ENCODE data around the gene NBEA.

Gene NBEA

GRCh38 chr13:35512271-35512920, 570.3 kb downstream of the NBEA start (continued):
- no peak for TF ChIP-seq PBX3 (CRISPR knock-in tag; IDR thresholded peaks at IDR 0.05)
- TF ChIP-seq, protein P1, sequence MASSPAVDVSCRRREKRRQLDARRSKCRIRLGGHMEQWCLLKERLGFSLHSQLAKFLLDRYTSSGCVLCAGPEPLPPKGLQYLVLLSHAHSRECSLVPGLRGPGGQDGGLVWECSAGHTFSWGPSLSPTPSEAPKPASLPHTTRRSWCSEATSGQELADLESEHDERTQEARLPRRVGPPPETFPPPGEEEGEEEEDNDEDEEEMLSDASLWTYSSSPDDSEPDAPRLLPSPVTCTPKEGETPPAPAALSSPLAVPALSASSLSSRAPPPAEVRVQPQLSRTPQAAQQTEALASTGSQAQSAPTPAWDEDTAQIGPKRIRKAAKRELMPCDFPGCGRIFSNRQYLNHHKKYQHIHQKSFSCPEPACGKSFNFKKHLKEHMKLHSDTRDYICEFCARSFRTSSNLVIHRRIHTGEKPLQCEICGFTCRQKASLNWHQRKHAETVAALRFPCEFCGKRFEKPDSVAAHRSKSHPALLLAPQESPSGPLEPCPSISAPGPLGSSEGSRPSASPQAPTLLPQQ (tag by site-specific recombination; IDR thresholded peaks at IDR 0.05): no peak
- TF ChIP-seq ZFP41 (tag by site-specific recombination; IDR thresholded peaks at IDR 0.05; ENCODE audit: borderline replicate concordance): no peak
- no peak for TF ChIP-seq HOXC10 (CRISPR knock-in tag; IDR thresholded peaks at IDR 0.05)

DNA sequence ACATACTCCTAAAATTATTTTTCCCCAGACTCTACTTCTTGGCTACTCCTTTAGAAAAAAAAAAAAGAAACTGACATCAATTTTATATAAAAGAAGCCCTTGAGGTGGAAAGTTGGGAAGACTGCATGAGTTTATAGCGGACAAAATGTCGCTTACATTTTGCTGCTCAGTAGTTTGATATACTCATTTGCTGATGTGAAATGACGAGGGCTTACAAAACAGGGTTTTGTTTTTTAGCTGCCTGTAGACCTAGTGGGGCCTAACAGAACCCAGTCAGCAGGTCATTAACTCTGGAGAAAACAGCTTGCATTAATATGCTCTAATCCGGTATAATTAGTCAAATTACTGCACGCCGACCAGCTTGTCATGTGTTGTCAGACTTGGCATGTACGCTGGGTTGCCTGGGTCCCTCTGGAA, 572.0 kb downstream of the NBEA start:
- H3K27ac ChIP-seq (ENCODE audit: extremely low read depth, low read depth, low read length): no peak overlapping the region
- H3K4me1 ChIP-seq (ENCODE audit: control insufficient read depth, insufficient read depth, low read length): no peaks in the 10 kb centered on the region
- no peaks in the 10 kb centered on the region for H3K9me3 ChIP-seq (ENCODE audit: control insufficient read depth, insufficient read depth, low read depth, low read length)
- ChIA-PET CTCF (no interaction called here), POLR2A (no interaction called here)
- TF ChIP-seq ZNF350 (tag by site-specific recombination; IDR thresholded peaks at IDR 0.05): no peak
- no peak for TF ChIP-seq ZFP41 (tag by site-specific recombination; IDR thresholded peaks at IDR 0.05; ENCODE audit: borderline replicate concordance)
- TF ChIP-seq ZNF561 (tag by site-specific recombination; IDR thresholded peaks at IDR 0.05; ENCODE audit: borderline replicate concordance): no peak
- TF ChIP-seq ZNF791 (tag by site-specific recombination; IDR thresholded peaks at IDR 0.05): no peak
- no peak for TF ChIP-seq ZNF426 (tag by site-specific recombination; IDR thresholded peaks at IDR 0.05)
- TF ChIP-seq ZNF670 (tag by site-specific recombination; IDR thresholded peaks at IDR 0.05; ENCODE audit: low read depth): no peak
- TF ChIP-seq ZNF184 (tag by site-specific recombination; IDR thresholded peaks at IDR 0.05): no peak
- no peak for TF ChIP-seq ZFHX2 (tag by site-specific recombination; conservative IDR thresholded peaks at IDR 0.05)
- no peak for TF ChIP-seq ZNF311 (tag by site-specific recombination; IDR thresholded peaks at IDR 0.05; ENCODE audit: borderline replicate concordance)
- TF ChIP-seq BCL6B (tag by site-specific recombination; IDR thresholded peaks at IDR 0.05): no peak
- no peak for TF ChIP-seq ZNF555 (tag by site-specific recombination; conservative IDR thresholded peaks at IDR 0.05)
- no peak for TF ChIP-seq ZNF132 (tag by site-specific recombination; IDR thresholded peaks at IDR 0.05; ENCODE audit: borderline replicate concordance)
- no peak for TF ChIP-seq ZFP37 (tag by site-specific recombination; IDR thresholded peaks at IDR 0.05)
- TF ChIP-seq ZNF600 (tag by site-specific recombination; IDR thresholded peaks at IDR 0.05): no peak
- TF ChIP-seq ZNF24 (tag by site-specific recombination; IDR thresholded peaks at IDR 0.05): no peak
- no peak for TF ChIP-seq YY1 (tag by site-specific recombination; IDR thresholded peaks at IDR 0.05)
- no peak for TF ChIP-seq ZNF549 (tag by site-specific recombination; IDR thresholded peaks at IDR 0.05)
- no peaks in the 10 kb centered on the region for H3K36me3 ChIP-seq (ENCODE audit: control insufficient read depth in 2 of 2, insufficient read depth in 1 of 2, low read length in 2 of 2)
- no peak overlapping the region for H3K4me3 ChIP-seq (ENCODE audit: low read depth, low read length)
